Measurements from ENCODE around the gene LPIN3. TPM values are rescaled to one million over a fixed set of nuclear protein-coding genes. Genes with fewer than 3 reads are reported as not detected.

The LPIN3 gene
- total RNA-seq, 1 experiment from 2014 or later: 18.5 TPM

- BruUV-seq (replicated peaks): no TSS peak
- Histone ChIP-seq H4K20me1 (ENCODE audit: insufficient read depth) (no peaks in the 10 kb centered on the region), H3K9me2 (ENCODE audit: insufficient read depth) (no peaks in the 10 kb centered on the region), H2AFZ (ENCODE audit: low read depth, low read length, poor library complexity, severe bottlenecking) (no peak overlapping the region), H3K27me3 (ENCODE audit: insufficient read depth, low read length) (no peaks in the 10 kb centered on the region), H3K9ac (ENCODE audit: low read length) (no peak overlapping the region), H3K9me3 (ENCODE audit: control insufficient read depth in 1 of 2, insufficient read depth in 1 of 2, low read depth in 1 of 2, low read length in 2 of 2) (no peaks in the 10 kb centered on the region), H3K4me3 (replicated peaks in 1 of 2; ENCODE audit: low read depth in 1 of 2, low read length in 2 of 2) (no peak overlapping the region), H3K36me3 (ENCODE audit: control insufficient read depth in 1 of 2, insufficient read depth in 2 of 2, low read length in 2 of 2) (no peaks in the 10 kb centered on the region), H3K79me2 (ENCODE audit: insufficient read depth, low read length) (no peaks in the 10 kb centered on the region), H3K4me1 (ENCODE audit: control insufficient read depth in 1 of 2, insufficient read depth in 2 of 2, low read length in 2 of 2) (no peaks in the 10 kb centered on the region), H3K27ac (ENCODE audit: low read depth, low read length) (no peak overlapping the region), H3K4me2 (ENCODE audit: low read length) (no peak overlapping the region)
- intact Hi-C loops (cut with micrococcal nuclease): no loop called here
- DNase-seq (ENCODE audit: low read depth, low spot score) (no peak), ATAC-seq (no peak)
- POLR2A ChIA-PET: no interaction called here
- CTCF ChIA-PET: no interaction called here
- TF ChIP-seq REST (IDR thresholded peaks at IDR 0.05; ENCODE audit: low read depth): no peak
- TF ChIP-seq EZH2phosphoT487 (IDR thresholded peaks at IDR 0.05; ENCODE audit: borderline replicate concordance): no peak
- TF ChIP-seq ZBTB33 (IDR thresholded peaks at IDR 0.05; ENCODE audit: extremely low read depth, insufficient replicate concordance, low read length): no peak
- no peak for TF ChIP-seq POLR2A (IDR thresholded peaks at IDR 0.05; ENCODE audit: borderline replicate concordance, extremely low read depth, insufficient read depth, insufficient read length)
- no peak for TF ChIP-seq ELF1 (IDR thresholded peaks at IDR 0.05; ENCODE audit: borderline replicate concordance, low read depth)
- TF ChIP-seq SRF (IDR thresholded peaks at IDR 0.05; ENCODE audit: low read depth): no peak
- no peak for TF ChIP-seq ATF3 (IDR thresholded peaks at IDR 0.05)
- no peak for TF ChIP-seq ZNF274 (IDR thresholded peaks at IDR 0.05; ENCODE audit: low read depth, low read length)
- no peak for TF ChIP-seq CBX3 (IDR thresholded peaks at IDR 0.05; ENCODE audit: low read depth)
- TF ChIP-seq CTCF (IDR thresholded peaks at IDR 0.05 in 2 of 3, conservative IDR thresholded peaks at IDR 0.05 in 1 of 3; ENCODE audit: borderline replicate concordance in 1 of 3, insufficient read depth in 1 of 3, low read depth in 2 of 3, low read length in 2 of 3): no peak
- TF ChIP-seq RAD21 (IDR thresholded peaks at IDR 0.05; ENCODE audit: low read depth): no peak
- TF ChIP-seq JUND (IDR thresholded peaks at IDR 0.05): no peak
- TF ChIP-seq CEBPB (IDR thresholded peaks at IDR 0.05; ENCODE audit: low read depth): no peak
- no peak for TF ChIP-seq POLR2AphosphoS5 (IDR thresholded peaks at IDR 0.05; ENCODE audit: low read depth, low read length)
- RAD21 ChIA-PET (ENCODE audit: low non-redundant PET in 1 of 2, low total read pairs in 2 of 2, uncharacterized antibody in 2 of 2, unreplicated experiment in 2 of 2): no interaction called here
These were observed 39.7 kb upstream of the LPIN3 start for GRCh38 chr20:41300886-41301285.
